Heart left ventricle (tissue), 13 donors: ENCODE results near the gene MT1HL1.

Experiments used
- CTCF ChIP-seq, 12 donors: fragments of 200-600 bp; sonication (generic) in 4 of 12; IDR thresholded peaks; one replicate each; pipeline versions ENCODE4 v1.5.0 to v1.8.0; 2018 to 2022; ENCODE audit warnings: antibody characterized with exemption in 12 of 12, mild to moderate bottlenecking in 5 of 12
- POLR2A ChIP-seq, 2 donors: fragments of 450-650 bp; IDR thresholded peaks; one replicate each; pipeline ENCODE4 v1.6.1; 2017; ENCODE audit warnings: antibody characterized with exemption in 2 of 2, mild to moderate bottlenecking in 2 of 2, moderate library complexity in 2 of 2
- donor health status: ischemic (EF 13 %, LVEDD 7.1; RV severe dilation, severe dysfunction).
- donor health status: DM: no; HTN: yes; CAD: no.
- donor health status: DM: no; HTN: no; CAD: no.
- donor health status: ischemic (EF 25% LVEDD 6.9; RV normal size, moderate dysfunction).
- donor health status: ischemic (EF 25% LVEDD 5.7; RV mildly dilated, moderate dysfunction).
- donor health status: ischemic (EF 35%, LVEDD 5.7; RV mildly dilated, moderate dysfunction).
- donor health status: nonischemic (EF 11% LVEDD 7.7; RV severe dilation, severe dysfunction).
- donor health status: DM: yes; HTN: yes; CAD: no.
- donor health status: PGD.
- donor health status: ischemic (EF 29% LVEDD 5.4; RV normal size, mild dysfunction).
- donor health status: nonischemic (EF 23%, LVEDD 6.1; RV moderate dilation, normal function).

GRCh38 chr1:236982380-236982779 is 21.9 kb downstream of the MT1HL1 start:
- TF ChIP-seq POLR2A (IDR thresholded peaks at IDR 0.05) (no peak), CTCF (IDR thresholded peaks at IDR 0.05) (no peak)
